Dermis microvascular lymphatic vessel endothelial cell (primary cell): Measurements from ENCODE around the gene PAQR5. TPM values are rescaled to one million over a fixed set of nuclear protein-coding genes. Genes with fewer than 3 reads are reported as not detected.
"Not testable (repeated sequence)": the region's sequence is repeated elsewhere in the genome, so short reads cannot be mapped to it uniquely, and the experiment has no call there.

Experiments used
- DNase-seq, 2 donors: peaks; one replicate each; pipeline versions ENCODE4 v3.0.0 to v3.0.0-alpha.2; 2010; ENCODE audit warnings: low read depth in 2 of 2
- total RNA-seq: library from RNA; depleted of rRNA; stranded (reverse); fragments of >200 nt; gene quantifications from 2 replicates; pipeline ENCODE4 v1.2.1, GENCODE V29; 2014

Gene PAQR5
- total RNA-seq, 1 donor from 2014 or later = not detected

DNA sequence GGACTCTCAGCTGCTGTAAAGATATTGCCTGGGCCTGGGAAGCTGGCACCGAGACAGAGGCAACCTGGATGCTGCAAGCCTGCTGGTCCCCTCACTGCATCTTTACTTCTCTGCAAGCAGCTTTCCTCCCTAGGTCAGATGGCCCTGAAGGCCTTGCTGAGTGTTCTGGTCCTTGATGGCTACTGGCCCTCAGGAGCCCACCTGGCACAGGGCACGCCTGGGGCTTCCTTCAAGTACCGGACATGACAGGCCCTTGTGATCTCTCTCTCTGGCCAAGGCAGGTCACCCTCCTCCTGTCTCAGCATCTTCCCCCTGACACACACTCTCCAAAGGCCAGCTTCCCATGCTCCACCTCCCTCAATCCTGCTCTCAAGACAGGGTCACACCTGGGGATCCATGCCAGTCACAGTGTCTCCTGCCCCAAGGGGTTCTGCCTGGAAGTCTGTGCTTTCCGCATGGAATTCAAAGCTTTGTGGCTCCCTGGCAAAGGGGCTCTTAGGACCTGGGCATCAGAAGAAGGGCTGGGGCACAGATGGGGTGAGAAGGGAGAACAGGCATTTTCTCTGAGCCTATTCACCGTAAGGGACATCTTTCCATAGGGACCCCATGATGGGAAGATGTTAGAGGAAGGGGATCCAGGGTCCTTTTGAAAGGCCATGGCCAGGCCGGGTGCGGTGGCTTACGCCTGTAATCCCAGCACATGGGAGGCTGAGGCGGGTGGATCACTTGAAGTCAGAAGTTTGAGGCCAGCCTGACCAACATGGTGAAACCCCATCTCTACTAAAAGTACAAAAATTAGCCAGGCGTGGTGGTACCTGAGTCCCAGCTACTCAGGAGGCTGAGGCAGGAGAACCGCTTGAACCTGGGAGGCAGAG is 4.7 kb upstream of the PAQR5 start:
- DNase-seq = no peak

GRCh38 chr15:69296606-69297005 is 2.1 kb upstream of the PAQR5 start:
- DNase-seq = no peak

DNA sequence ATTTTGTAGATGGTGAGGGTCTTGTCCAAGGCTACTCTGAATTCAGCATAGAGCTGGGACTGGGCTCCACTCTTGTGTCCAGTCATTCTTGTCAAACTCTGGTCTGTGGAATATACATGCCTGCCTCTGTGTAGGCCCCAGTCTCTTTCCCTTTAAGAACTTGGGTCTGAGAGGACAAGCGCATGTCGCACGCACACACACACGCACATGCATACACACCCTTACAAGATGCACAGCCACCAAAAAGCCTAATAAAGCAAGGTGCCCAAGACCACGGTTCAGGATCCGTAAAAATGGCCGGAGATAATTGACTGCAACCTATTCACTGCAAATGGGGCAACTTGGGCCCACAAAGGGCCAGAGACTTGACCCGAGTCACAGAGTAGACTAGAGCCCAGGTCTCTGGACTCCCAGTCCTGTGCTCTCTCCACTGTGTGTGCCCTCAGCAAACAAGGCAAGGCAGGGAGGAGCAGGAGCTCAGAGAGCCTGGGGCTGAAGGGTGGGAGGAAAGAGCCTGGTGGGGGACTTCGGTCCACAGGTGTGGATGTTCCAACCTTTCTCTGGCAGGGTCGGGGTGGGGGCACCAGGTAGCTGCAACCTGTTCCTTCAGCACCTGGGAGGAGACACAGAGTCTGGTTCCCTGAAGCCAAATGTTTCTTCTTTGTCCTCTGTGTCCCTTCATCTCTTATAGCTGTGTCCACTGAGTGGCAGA is 914 bp upstream of the PAQR5 start:
- DNase-seq = no peak

DNA sequence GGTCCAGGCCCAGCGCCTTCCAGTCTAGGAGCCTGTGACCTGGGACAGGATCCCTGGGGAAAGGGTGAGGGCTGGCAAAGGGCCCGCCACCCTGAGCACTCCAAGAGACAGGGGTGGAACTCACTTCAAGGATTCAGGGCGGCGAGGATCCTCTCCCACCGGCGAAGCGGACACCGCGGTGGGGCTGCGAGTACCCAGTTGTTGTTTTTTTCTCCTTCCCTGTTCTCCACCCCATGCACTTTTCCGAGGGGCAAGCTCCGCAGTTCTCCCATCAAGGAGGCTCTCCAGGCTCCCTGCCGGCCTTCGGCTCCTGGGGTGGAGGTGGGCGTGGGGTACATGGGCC is 387 bp upstream of the PAQR5 start:
- DNase-seq = no peak

DNA sequence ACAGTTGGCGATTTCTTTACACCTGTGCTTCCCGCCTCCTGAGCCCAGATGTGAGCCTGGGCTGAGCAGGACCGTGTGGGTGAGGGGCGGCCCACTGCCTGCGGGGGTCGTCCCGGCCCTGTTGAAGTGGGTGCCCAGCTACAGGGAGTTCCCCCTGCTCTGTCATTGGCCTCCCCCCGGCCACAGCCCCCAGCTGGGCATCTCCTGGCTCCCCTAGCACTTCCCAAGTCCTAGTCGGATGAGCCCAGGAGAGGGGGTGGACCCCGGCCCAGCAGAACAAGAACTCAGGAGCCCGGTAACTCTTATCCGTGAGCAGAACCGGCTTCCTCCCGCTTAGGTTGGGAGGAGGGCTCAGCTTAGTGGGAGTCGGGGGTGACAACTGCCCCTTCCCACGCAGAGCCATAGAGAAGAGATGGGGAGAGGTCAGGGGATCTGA is 757 bp downstream of the PAQR5 start:
- DNase-seq = no peak

GRCh38 chr15:69299943-69300588 is 1.4 kb downstream of the PAQR5 start:
- no peak for DNase-seq

DNA sequence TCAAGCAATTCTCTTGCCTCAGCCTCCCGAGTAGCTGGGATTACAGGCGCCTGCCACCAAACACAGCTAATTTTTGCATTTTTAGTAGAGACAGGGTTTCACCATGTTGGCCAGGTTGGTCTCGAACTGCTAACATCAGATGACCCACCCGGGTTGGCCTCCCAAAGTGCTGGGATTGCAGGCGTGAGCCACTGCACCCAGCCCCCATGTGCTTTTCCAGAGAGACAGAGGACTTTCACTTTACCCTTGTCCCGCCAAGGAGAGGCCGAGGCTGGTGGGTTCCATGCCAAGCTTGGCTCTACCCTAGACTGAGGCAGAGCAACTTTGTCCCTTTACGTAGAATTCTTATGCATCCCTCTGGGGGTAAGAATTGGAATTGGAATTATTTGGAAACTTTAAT is 2.4 kb downstream of the PAQR5 start:
- DNase-seq = not testable (repeated sequence)

GRCh38 chr15:69302087-69302486 is 3.4 kb downstream of the PAQR5 start:
- not testable (repeated sequence) for DNase-seq

DNA sequence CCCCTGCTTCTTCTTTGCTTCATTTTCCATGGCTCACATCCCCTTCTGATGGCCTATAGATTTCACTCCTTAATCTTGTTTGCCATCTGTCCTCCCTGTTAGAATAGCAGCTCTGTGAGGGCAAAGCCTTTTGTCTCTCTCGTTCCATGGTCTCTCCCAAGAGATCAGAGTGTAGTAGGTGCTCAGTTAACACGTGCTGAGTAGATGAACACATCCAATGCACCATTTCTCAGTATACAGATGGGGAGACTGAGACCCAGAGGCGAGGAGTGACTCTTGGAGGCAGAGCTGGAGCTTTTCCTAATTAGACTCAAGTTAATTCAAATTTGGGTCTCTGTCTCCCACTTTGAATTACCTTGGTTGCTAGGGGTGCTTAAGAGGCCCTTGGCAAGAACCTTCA is 4.2 kb downstream of the PAQR5 start:
- DNase-seq = no peak

- no peak for DNase-seq
These were observed 4.8 kb downstream of the PAQR5 start for GRCh38 chr15:69303337-69304181.

DNA sequence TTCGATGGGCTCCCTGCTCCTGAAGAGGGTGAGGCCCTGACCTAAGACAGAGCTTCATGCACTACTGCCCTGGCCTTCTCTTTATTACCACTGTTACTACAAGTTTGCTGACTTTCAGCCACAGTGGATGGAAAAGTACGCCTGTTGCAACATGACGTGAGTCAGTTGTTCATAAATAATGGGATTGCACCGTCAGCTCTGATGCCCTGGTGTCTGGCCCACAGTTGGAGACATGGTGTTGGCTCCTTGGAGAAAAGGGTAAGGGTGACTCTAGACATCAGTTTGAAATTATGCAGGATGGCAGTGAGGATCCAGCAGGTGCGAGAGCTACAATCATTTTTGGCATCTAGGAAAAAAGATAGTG is 5.5 kb downstream of the PAQR5 start:
- DNase-seq = no peak

- DNase-seq = peak in 1 of 2 donors; percentile 66
These were observed 6.7 kb downstream of the PAQR5 start for GRCh38 chr15:69305204-69305931.

GRCh38 chr15:69305933-69306568 is 7.3 kb downstream of the PAQR5 start:
- no peak for DNase-seq

GRCh38 chr15:69307939-69308338 is 9.2 kb downstream of the PAQR5 start:
- DNase-seq = no peak

DNA sequence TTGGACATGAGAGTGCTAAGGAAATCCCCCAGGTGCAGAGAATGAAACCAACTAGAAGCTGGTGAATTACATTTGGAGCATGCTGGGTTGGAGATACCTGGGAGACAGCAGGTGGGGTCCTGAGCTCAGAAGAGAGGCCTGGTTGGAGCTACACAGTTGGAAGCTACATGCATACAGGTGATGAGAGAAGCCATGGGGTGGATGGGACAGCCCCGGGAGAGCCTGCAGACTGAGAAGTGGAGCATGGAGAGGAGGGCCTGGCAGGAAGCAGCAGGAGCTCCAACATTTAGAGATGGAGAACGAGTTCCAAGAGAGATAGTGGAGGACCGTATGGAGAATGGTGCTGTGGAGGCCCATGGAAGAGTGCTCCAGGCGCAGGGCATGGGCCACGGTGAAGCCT is 10.2 kb downstream of the PAQR5 start:
- DNase-seq = no peak

DNA sequence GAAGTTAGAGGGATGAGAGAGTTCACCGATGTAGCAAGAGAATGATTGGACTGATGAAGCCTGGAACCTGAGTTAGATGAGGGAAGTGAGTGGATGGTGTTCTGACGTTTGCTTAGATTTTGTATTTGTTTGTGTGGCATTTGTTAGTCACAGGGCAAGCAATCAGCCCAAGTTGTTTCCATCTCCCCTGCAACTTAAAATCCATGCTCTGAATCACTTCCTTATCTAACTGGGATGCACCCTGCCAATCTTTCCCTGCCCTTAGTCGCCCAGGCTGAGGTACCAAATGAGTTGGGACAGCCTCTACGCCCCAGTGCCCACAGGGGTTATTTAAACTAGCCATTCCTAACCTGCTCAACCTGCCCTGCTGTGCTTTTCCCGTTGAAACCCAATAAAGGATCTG is 12.6 kb downstream of the PAQR5 start:
- DNase-seq = peak in 1 of 2 donors; percentile 11

DNA sequence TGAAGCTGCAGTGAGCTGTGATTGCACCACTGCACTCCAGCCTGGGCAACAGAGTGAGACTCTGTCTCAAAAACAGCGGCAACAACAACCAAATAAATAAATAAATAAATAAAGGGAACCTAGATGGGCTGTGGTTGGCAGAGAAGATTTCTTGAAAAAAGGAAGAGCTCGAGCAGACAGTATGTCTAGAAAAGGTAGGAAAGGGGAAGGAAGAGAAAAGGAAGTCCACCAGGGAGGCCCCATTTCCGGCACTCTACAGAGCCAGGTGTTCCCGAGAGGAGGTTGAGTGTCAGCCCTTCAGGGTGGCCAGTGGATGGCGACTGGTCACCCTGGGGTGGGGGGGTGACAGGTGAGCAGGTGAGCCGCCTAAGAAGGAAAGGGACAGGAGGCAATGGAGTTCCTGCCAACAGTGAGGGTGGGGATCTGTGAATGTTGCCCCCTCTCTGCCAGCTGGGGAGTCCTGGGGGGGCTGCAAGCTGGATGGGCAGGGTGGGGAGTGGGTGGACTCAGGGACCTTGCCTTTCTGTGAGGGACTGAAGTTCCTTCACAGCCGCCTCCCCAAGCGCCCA is 14.8 kb downstream of the PAQR5 start:
- no peak for DNase-seq

DNA sequence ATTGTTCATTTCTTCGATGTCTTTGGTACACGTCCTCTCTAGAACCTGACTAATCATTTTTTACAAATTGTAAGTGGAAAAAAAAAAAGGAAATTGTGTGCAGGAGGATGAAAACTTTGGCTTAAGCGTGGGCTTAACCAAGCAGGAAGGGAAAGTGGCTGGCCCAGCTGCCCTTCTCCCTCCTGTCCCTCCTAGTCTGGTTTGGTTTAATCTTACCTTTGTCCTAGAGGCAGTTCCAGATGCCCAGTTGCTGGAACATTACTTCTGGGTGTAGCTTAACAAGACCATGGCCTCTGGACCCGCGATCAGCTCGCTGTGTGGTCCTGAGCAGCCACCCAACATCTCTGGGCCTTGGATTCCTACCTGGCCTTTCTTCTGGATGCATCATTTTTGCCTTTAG is 15.4 kb downstream of the PAQR5 start:
- DNase-seq = no peak

DNA sequence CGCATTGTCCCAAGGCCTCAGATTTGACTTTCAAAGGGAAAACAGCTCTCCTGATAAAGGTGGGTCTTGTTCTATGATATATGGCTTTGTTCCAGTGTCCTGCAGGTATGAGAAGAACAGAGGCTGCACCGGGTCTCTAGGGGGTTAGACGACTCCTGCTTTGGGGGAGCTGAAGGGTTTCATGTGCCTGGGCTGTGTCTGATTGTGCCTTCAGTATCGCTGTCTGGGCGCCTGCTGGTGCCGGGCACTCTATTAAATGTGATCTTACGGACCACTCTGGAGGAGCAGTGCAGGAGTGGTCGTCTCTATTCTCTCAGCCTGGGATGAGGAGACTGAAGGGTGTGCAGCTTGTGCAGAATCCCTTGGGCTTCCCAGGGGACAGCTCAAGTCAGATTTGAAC is 16.0 kb downstream of the PAQR5 start:
- DNase-seq = no peak
